GM21723 (cell line): ENCODE measurements around the gene ASTN2.

Experiments used
- ATAC-seq: cut with Tn5 transposase; IDR thresholded peaks from one replicate; pipeline ENCODE4 v1.9.1; 2021; ENCODE audit warnings: mild to moderate bottlenecking, moderate library complexity; ENCODE audit not compliant: unreplicated experiment

Gene ASTN2

DNA sequence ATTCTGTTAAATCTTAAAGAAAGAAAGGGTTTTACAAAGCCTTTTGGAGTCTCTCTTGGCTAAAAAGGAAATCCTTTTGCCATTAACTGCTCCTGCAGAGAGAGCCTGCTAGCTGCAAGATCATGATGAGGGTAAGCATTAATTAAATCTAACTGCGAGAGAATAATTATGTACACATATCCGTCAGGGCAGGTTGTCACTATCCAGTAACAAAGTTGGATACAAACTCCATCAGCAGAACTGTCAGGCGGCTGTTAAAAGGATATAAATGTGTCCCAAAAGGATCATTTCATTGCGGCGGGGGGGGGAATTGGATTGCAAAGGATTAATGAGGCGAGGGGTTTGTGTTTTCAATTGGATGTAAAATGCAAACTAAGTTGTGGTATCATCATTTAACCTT, 289.3 kb downstream of the ASTN2 start:
- ATAC-seq: no peak

DNA sequence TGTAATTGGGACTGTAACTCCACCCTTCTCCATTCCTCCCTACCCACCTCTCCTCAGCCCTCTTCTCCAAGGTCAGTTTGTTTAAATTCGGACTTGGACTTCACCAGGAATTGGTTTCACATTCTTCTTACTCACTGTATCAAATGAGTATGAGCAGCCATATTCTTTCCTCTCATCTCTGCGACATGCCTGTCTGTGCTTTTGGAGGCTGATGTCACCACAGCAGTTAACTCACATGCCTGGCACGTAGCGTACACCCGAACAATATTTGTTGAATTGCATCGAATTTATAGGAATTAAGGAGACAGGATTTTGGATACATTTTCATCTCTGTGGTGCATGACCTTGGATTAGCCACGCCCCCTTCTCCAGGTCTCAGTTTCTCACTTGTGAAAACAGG, 291.1 kb downstream of the ASTN2 start:
- ATAC-seq: no peak

DNA sequence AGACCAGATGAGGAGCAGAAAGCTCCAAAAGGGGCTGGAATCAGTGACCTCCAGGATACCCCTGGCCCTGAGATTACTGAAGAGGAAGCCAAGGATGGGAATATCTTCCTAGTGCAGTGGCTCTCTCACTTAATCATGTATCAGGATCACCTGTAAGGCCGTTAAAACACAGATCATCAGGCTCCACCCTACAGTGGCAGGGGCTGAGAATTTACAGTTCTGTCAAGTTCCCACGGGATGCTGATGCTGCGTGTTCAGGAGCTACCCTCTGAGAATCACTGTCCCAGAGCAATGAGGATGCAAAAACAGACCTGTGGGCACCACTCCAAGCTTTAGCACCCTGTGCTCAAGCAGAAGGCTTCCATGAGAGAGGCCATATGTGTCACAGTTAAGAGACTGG, 291.9 kb downstream of the ASTN2 start:
- no peak for ATAC-seq

DNA sequence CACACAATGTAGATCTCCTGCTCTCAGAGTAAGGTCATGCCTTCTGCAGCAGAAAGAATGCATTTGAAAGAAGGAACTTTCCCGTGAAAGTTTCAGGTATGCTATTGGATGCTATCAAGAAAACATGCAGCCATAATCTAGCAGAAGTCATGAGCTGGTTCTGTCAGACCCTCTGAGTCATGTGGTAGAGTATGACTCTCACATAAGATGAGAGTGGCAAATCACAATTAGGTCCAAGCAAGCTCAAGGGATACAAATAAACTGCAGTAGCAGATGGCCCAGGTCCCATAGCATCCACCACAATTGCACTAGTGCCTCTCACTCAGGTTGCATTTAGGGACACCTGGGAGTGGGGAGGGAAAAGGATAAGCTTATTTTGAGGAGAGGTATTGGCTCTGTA, 292.8 kb downstream of the ASTN2 start:
- ATAC-seq: no peak

GRCh38 chr9:117121316-117121715, 293.5 kb downstream of the ASTN2 start:
- ATAC-seq: no peak

- no peak for ATAC-seq
Observed at GRCh38 chr9:117120061-117120460, 294.8 kb downstream of the ASTN2 start.

- ATAC-seq: peak; percentile 65
Observed at GRCh38 chr9:117116084-117116483, 298.8 kb downstream of the ASTN2 start.

DNA sequence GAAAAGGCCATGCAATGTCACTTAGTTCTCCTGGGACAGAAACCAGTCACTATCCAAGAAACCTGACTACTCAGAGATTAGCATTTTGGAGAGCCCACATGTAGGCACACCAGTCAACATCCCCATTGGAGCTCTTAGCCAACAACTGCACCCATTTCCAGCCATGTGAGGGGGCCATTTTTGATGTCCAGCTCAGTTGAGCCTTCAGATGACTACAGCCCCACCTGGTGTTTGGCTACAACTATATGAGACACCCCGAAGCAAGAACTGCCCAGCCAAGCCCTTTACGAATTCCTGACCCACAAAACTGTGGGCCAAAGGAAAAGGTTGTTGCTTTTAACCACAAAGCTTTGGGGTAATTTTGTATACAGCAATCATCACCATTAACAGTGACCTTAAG, 300.1 kb downstream of the ASTN2 start:
- ATAC-seq: no peak

DNA sequence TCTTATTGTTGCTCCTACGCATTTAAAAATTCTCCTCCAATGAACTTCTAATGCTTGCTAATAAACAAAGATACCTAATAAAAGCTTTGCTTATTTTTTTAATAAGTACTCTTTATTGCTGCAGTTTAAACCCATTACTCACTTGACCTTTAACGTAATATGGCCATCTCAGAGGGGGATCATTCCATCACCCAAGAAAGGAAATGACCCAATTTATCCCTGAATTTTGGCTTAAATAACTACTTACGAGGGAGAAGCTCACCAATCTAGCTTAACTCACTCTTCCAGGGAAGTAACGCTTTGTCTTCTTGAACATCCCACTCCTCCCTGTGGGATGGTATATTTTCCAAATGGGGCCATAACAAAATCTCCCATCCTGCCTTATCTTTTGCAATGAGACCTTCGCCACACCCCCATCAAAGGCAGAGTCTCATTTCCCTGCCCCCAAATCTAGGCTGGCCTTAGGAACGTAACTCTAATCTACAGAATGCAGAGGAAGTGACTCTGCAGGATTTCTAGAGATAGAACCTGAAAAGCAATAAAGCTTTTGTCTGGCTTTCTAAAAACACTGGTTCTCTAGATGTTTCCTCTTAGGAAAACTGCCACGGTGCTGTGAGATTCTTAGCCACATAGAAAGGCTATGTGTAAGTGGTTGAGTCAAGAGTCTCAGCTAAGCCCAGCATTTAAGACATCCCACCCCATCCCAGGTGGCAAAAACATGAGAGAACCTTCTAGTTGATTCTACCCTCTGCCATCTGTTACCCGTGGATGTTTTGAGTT, 310.0 kb downstream of the ASTN2 start:
- ATAC-seq: no peak

- ATAC-seq: no peak
Observed at GRCh38 chr9:117104206-117104605, 310.7 kb downstream of the ASTN2 start.

DNA sequence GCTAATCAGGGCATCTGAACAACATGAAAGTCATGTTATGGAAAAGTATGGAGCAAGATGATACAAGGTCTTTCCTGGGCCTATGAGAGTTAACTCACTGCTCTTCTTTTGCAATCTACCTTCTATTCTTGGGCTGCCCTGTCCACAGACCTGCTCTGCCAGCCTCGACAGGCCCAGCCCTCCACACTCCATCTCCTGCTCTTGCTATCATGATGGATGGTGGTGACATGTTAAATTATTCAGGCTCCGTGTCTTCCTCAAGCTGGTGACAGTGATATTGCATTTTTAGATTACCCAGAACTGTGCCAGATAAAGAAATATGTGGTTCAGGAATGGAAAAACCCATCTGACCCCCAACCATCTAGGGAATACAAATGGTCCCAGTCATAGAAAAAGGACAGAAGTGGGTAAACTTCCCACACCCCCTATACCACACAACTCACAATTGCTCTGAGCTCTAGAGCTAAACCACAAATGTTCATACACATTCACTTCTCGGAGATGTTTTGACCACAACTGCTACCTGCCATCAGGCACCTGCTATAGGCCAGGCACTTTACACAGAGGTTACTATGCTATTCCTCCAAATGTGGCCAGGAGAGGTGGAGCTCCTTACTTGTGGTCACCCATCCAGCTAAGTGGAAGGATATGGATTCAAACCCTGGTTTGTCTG, 311.3 kb downstream of the ASTN2 start:
- ATAC-seq: no peak

DNA sequence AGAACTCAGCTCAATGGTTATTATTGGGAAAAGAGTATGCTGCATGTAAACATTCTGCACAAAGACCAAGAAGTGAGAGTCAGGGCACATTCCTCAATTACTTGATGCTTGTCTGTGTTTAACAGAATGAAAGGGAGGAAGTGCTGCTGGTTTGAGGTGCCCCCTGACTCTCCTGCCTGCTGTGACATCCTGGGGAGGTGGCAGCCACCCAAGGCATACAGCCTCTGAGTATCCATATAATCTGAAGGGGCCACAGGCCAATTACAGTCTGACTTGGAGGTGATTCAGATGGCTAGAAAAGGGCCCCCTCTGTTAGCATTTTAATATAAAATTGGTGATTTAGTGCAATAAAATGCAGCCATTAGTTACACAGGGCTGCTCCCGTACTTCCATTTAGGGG, 313.8 kb downstream of the ASTN2 start:
- ATAC-seq: no peak

- ATAC-seq: no peak
Observed at GRCh38 chr9:117098331-117098730, 316.5 kb downstream of the ASTN2 start.

DNA sequence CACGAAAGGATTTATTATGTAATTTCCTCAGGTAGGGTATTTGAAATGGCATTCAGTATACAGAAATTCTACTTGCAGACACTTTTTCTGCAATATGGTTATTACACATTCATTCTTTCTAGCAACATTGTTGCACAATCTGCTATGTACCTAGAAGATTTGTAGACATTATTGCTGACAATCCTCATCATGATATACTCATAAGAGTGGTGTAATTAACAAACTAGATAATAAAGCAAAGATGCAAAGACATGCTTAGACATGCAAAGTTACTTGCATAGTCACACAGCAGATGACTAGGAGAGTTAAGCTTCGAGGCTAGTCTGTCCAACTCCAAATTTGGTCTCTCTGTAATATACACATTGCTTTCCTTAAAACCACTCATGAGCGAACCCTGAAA, 317.1 kb downstream of the ASTN2 start:
- ATAC-seq: no peak

- ATAC-seq: no peak
Observed at GRCh38 chr9:117096138-117096537, 318.7 kb downstream of the ASTN2 start.

DNA sequence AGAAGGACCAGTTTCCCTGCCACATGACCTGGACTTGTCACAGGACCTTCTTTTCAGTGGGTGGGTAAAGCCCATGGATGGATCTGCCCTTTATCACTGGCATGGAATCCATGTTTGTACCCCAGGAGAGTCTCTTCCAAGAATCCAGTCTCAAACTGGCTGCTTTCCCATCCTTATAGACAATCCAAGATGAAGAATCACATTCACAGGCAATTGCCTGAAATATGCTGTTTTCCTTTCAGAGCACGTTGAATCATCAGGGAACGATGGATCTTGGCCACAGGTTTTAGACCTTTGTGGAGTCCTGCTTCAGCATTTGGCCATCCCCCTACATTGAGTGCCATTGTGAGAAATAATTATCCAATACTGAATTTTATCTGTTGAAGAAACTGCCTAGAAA, 319.8 kb downstream of the ASTN2 start:
- no peak for ATAC-seq

GRCh38 chr9:117093891-117094844, 320.7 kb downstream of the ASTN2 start:
- no peak for ATAC-seq

GRCh38 chr9:117092582-117092981, 322.3 kb downstream of the ASTN2 start:
- no peak for ATAC-seq

DNA sequence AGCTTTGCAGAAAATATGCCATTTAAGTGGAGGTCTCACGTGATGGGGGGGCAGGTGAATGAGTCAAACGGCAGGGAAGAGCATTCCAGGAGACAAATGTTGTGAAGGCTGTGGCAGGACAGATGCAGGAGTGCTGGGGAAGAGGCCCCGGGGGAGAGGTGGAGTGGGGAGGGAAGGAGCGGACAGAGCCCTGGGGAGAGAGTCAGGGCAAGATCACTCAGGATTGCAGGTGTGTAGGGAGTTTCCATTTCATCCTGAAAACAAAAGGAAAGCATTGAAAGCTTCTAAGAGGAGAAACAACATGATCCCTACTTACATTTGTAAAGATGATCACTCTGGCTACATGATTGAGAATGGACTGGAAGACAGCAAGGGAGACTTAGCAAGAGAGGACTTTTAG, 323.3 kb downstream of the ASTN2 start:
- ATAC-seq: no peak

GRCh38 chr9:117088786-117089185, 326.1 kb downstream of the ASTN2 start:
- no peak for ATAC-seq

DNA sequence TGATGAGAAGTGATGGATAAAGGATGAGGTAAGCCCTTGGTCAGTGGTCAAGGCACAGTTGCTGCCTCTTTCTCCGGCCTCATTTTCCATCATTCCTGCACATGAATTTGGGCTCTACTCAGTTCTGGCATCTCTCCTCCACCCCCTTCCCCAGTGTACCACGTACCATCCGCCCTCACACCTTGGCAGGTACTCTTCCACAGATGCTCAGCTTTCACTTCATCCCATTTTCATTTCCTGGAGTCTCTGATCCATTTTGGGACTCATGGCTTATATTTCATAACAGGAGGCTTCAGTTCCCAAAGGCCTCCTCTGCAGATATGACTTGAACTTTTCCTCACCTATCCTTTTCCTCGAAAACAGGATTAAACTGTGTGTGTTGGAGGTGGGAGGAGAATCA, 326.7 kb downstream of the ASTN2 start:
- ATAC-seq: no peak

- no peak for ATAC-seq
Observed at GRCh38 chr9:117084221-117084620, 330.6 kb downstream of the ASTN2 start.
